IPS DF 6.9 (cell line): Measurements from ENCODE around the gene RNASET2.

Source experiments
- DNase-seq: peaks from one replicate; pipeline ENCODE4 v3.0.0-alpha.2; 2013; ENCODE audit warnings: low read depth, low spot score
- H3K27ac ChIP-seq: one replicate; pipeline ENCODE4 v1.5.1; 2013; ENCODE audit warnings: low read length, control low read depth
- H3K27me3 ChIP-seq: 2 replicates; pipeline ENCODE4 v1.6.1; 2013; ENCODE audit warnings: mild to moderate bottlenecking, low read length; ENCODE audit not compliant: control insufficient read depth, insufficient read depth
- H3K36me3 ChIP-seq: 2 replicates; pipeline ENCODE4 v1.6.1; 2013; ENCODE audit warnings: low read length; ENCODE audit not compliant: control insufficient read depth, insufficient read depth
- H3K4me1 ChIP-seq: 2 replicates; pipeline ENCODE4 v1.6.1; 2013; ENCODE audit warnings: low read length; ENCODE audit not compliant: control insufficient read depth, insufficient read depth
- H3K4me3 ChIP-seq: 2 replicates; pipeline ENCODE4 v1.5.1; 2013; ENCODE audit warnings: mild to moderate bottlenecking, low read length
- H3K9me3 ChIP-seq: 2 replicates; pipeline ENCODE4 v1.6.1; 2013; ENCODE audit warnings: low read length, inconsistent platforms; ENCODE audit not compliant: control insufficient read depth, insufficient read depth
- WGBS: extraction: QIAGEN DNeasy Blood & Tissue Kit; methylation state at CpG from one replicate; pipeline ENCODE4 v1.1.7; 2013; ENCODE audit warnings: mixed read lengths, missing lambda C conversion rate; ENCODE audit not compliant: insufficient read length, insufficient coverage; 5-methylcytosine and 5-hydroxymethylcytosine counted together

RNASET2 gene

GRCh38 chr6:166989427-166990032 is 33.2 kb upstream of the RNASET2 start:
- no CpG with 5 or more reads among the region's 10 CpGs for WGBS
- H3K4me1 ChIP-seq: no peaks in the 10 kb centered on the region; the same call in 1 of the 2 replicates
- no peaks in the 10 kb centered on the region for H3K27me3 ChIP-seq
- no peak for DNase-seq
- H3K36me3 ChIP-seq: no peaks in the 10 kb centered on the region
- H3K9me3 ChIP-seq: no peaks in the 10 kb centered on the region
- H3K27ac ChIP-seq: no peak overlapping the region
- H3K4me3 ChIP-seq: no peak overlapping the region

- no CpG with 5 or more reads among the region's 3 CpGs for WGBS
These were observed 32.4 kb upstream of the RNASET2 start for GRCh38 chr6:166988674-166989201.

GRCh38 chr6:166987930-166988329 is 31.6 kb upstream of the RNASET2 start:
- H3K36me3 ChIP-seq: no peaks in the 10 kb centered on the region
- H3K4me1 ChIP-seq: no peaks in the 10 kb centered on the region; the same call in 1 of the 2 replicates
- H3K27me3 ChIP-seq: no peaks in the 10 kb centered on the region
- no peak overlapping the region for H3K27ac ChIP-seq
- no peaks in the 10 kb centered on the region for H3K9me3 ChIP-seq
- H3K4me3 ChIP-seq: no peak overlapping the region
- no CpG with 5 or more reads among the region's 3 CpGs for WGBS
- DNase-seq: no peak

More at GRCh38 chr6:166988674-166989201, 32.4 kb upstream of the RNASET2 start:
- Histone ChIP-seq H3K27me3 (no peaks in the 10 kb centered on the region), H3K4me1 (no peaks in the 10 kb centered on the region; the same call in 1 of the 2 replicates), H3K4me3 (no peak overlapping the region), H3K36me3 (no peaks in the 10 kb centered on the region), H3K27ac (no peak overlapping the region), H3K9me3 (no peaks in the 10 kb centered on the region)
- no peak for DNase-seq

GRCh38 chr6:166987448-166987847 is 31.1 kb upstream of the RNASET2 start:
- H3K27ac ChIP-seq: no peak overlapping the region
- no peak overlapping the region for H3K4me3 ChIP-seq
- H3K9me3 ChIP-seq: no peaks in the 10 kb centered on the region
- H3K27me3 ChIP-seq: no peaks in the 10 kb centered on the region
- DNase-seq: no peak
- H3K36me3 ChIP-seq: no peaks in the 10 kb centered on the region
- WGBS: no CpG with 5 or more reads among the region's 6 CpGs
- H3K4me1 ChIP-seq: no peaks in the 10 kb centered on the region; the same call in 1 of the 2 replicates

GRCh38 chr6:166980738-166981137 is 24.4 kb upstream of the RNASET2 start:
- no CpG with 5 or more reads among the region's 3 CpGs for WGBS
- DNase-seq: no peak
- H3K4me3 ChIP-seq: no peak overlapping the region
- H3K36me3 ChIP-seq: no peaks in the 10 kb centered on the region
- H3K9me3 ChIP-seq: no peaks in the 10 kb centered on the region
- H3K4me1 ChIP-seq: no peaks in the 10 kb centered on the region
- H3K27ac ChIP-seq: no peak overlapping the region
- no peaks in the 10 kb centered on the region for H3K27me3 ChIP-seq

GRCh38 chr6:166977621-166978525 is 21.5 kb upstream of the RNASET2 start:
- WGBS: no CpG with 5 or more reads among the region's 9 CpGs
- Histone ChIP-seq H3K4me3 (no peak overlapping the region), H3K4me1 (no peaks in the 10 kb centered on the region), H3K36me3 (no peaks in the 10 kb centered on the region), H3K9me3 (no peaks in the 10 kb centered on the region), H3K27ac (no peak overlapping the region), H3K27me3 (no peaks in the 10 kb centered on the region)
- no peak for DNase-seq

- WGBS: no CpG with 5 or more reads among the region's 2 CpGs
- Histone ChIP-seq H3K36me3 (no peaks in the 10 kb centered on the region), H3K27ac (no peak overlapping the region), H3K4me3 (no peak overlapping the region), H3K9me3 (no peaks in the 10 kb centered on the region), H3K4me1 (no peaks in the 10 kb centered on the region), H3K27me3 (no peaks in the 10 kb centered on the region)
- no peak for DNase-seq
These were observed 20.3 kb upstream of the RNASET2 start for GRCh38 chr6:166976636-166977035.

GRCh38 chr6:166972101-166972500 is 15.8 kb upstream of the RNASET2 start:
- Histone ChIP-seq H3K36me3 (no peaks in the 10 kb centered on the region), H3K27me3 (no peaks in the 10 kb centered on the region), H3K4me3 (no peak overlapping the region), H3K9me3 (no peaks in the 10 kb centered on the region), H3K4me1 (no peaks in the 10 kb centered on the region), H3K27ac (no peak overlapping the region)
- WGBS: no CpG with 5 or more reads among the region's 2 CpGs
- no peak for DNase-seq

- no peak overlapping the region for H3K27ac ChIP-seq
- H3K9me3 ChIP-seq: no peaks in the 10 kb centered on the region
- H3K4me3 ChIP-seq: no peak overlapping the region
- no CpG with 5 or more reads among the region's 8 CpGs for WGBS
- H3K27me3 ChIP-seq: no peaks in the 10 kb centered on the region
- no peaks in the 10 kb centered on the region for H3K36me3 ChIP-seq
- H3K4me1 ChIP-seq: no peaks in the 10 kb centered on the region
- no peak for DNase-seq
These were observed 14.9 kb upstream of the RNASET2 start for GRCh38 chr6:166971271-166971670.

GRCh38 chr6:166970776-166971175 is 14.4 kb upstream of the RNASET2 start:
- no peak overlapping the region for H3K4me3 ChIP-seq
- H3K27ac ChIP-seq: no peak overlapping the region
- no peak for DNase-seq
- no peaks in the 10 kb centered on the region for H3K36me3 ChIP-seq
- H3K9me3 ChIP-seq: no peaks in the 10 kb centered on the region
- no peaks in the 10 kb centered on the region for H3K27me3 ChIP-seq
- WGBS: no CpG with 5 or more reads among the region's 17 CpGs
- H3K4me1 ChIP-seq: no peaks in the 10 kb centered on the region
